IPS-11a (cell line): Measurements from ENCODE around the gene NEURL1.
A peak's percentile ranks its signal among the peaks of the same experiment; 100 is the strongest.

ENCODE experiments used
- H3K4me3 ChIP-seq: one replicate; pipeline ENCODE4 v1.5.1; 2013; ENCODE audit warnings: low read depth, low read length, control low read depth

The NEURL1 gene

GRCh38 chr10:103544657-103545310, 51.3 kb downstream of the NEURL1 start:
- no peak overlapping the region for H3K4me3 ChIP-seq

GRCh38 chr10:103545366-103545765, 51.9 kb downstream of the NEURL1 start:
- no peak overlapping the region for H3K4me3 ChIP-seq

GRCh38 chr10:103545771-103546281, 52.3 kb downstream of the NEURL1 start:
- H3K4me3 ChIP-seq, result no peak overlapping the region

GRCh38 chr10:103546401-103546800, 52.9 kb downstream of the NEURL1 start:
- H3K4me3 ChIP-seq, result no peak overlapping the region

- no peak overlapping the region for H3K4me3 ChIP-seq
These were observed 54.0 kb downstream of the NEURL1 start for GRCh38 chr10:103547391-103547946.

GRCh38 chr10:103548006-103548405, 54.5 kb downstream of the NEURL1 start:
- no peak overlapping the region for H3K4me3 ChIP-seq

- no peak overlapping the region for H3K4me3 ChIP-seq
These were observed 55.3 kb downstream of the NEURL1 start for GRCh38 chr10:103548581-103549348.

GRCh38 chr10:103549349-103549685, 55.8 kb downstream of the NEURL1 start:
- H3K4me3 ChIP-seq, result no peak overlapping the region

- H3K4me3 ChIP-seq, result no peak overlapping the region
These were observed 56.7 kb downstream of the NEURL1 start for GRCh38 chr10:103550229-103550628.

- no peak overlapping the region for H3K4me3 ChIP-seq
These were observed 58.4 kb downstream of the NEURL1 start for GRCh38 chr10:103551619-103552602.

GRCh38 chr10:103552856-103553742, 59.6 kb downstream of the NEURL1 start:
- no peak overlapping the region for H3K4me3 ChIP-seq

GRCh38 chr10:103553743-103554487, 60.4 kb downstream of the NEURL1 start:
- H3K4me3 ChIP-seq, result no peak overlapping the region

GRCh38 chr10:103554488-103555324, 61.2 kb downstream of the NEURL1 start:
- H3K4me3 ChIP-seq, result peak overlapping the region; percentile 30

- H3K4me3 ChIP-seq, result peak overlapping the region; percentile 30
These were observed 61.8 kb downstream of the NEURL1 start for GRCh38 chr10:103555325-103555649.

GRCh38 chr10:103555712-103556111, 62.2 kb downstream of the NEURL1 start:
- peak overlapping the region; percentile 30 for H3K4me3 ChIP-seq

- H3K4me3 ChIP-seq, result no peak overlapping the region
These were observed 63.0 kb downstream of the NEURL1 start for GRCh38 chr10:103556383-103557007.

GRCh38 chr10:103557455-103557854, 64.0 kb downstream of the NEURL1 start:
- no peak overlapping the region for H3K4me3 ChIP-seq

- H3K4me3 ChIP-seq, result no peak overlapping the region
These were observed 65.4 kb downstream of the NEURL1 start for GRCh38 chr10:103558911-103559310.
